SK-N-SH (cell line): Measurements from ENCODE around the gene FGB.

Experiments
- CTCF ChIP-seq: fragments of 200-600 bp; sonication (generic); IDR thresholded peaks from 2 replicates; pipeline ENCODE4 v1.6.1; 2017; ENCODE audit warnings: antibody characterized with exemption, mild to moderate bottlenecking, moderate library complexity
- GABPA ChIP-seq: IDR thresholded peaks from 2 replicates; pipeline ENCODE4 v1.4.0; 2012; ENCODE audit warnings: low read depth, mild to moderate bottlenecking
- GATA2 ChIP-seq: sonication (generic); formaldehyde crosslinking; IDR thresholded peaks from 2 replicates; pipeline ENCODE4 v1.5.0; 2020; ENCODE audit warnings: mild to moderate bottlenecking, missing genetic modification reagents
- JUND ChIP-seq: IDR thresholded peaks from 2 replicates; pipeline ENCODE4 v1.4.0; 2012
- MXI1 ChIP-seq: IDR thresholded peaks from 2 replicates; pipeline ENCODE4 v1.6.1; 2012; ENCODE audit warnings: mild to moderate bottlenecking, low read depth, low read length, improper control_type of control experiment
- POLR2AphosphoS5 ChIP-seq: IDR thresholded peaks from 2 replicates; pipeline ENCODE4 v1.6.1; 2012; ENCODE audit warnings: low read depth, low read length
- RCOR1 ChIP-seq: fragments of 150-350 bp; IDR thresholded peaks from 2 replicates; pipeline ENCODE4 v1.6.1; 2017; ENCODE audit warnings: antibody characterized with exemption, low read length
- RXRA ChIP-seq: IDR thresholded peaks from 2 replicates; pipeline ENCODE4 v1.4.0; 2012; ENCODE audit warnings: low read depth, mild to moderate bottlenecking, borderline replicate concordance
- TAF1 ChIP-seq: IDR thresholded peaks from 2 replicates; pipeline ENCODE4 v1.6.1; 2012; ENCODE audit warnings: low read depth, mild to moderate bottlenecking, low read length, moderate library complexity, borderline replicate concordance
- TEAD4 ChIP-seq: IDR thresholded peaks from 2 replicates; pipeline ENCODE4 v1.4.0; 2012; ENCODE audit warnings: mild to moderate bottlenecking, borderline replicate concordance; ENCODE audit not compliant: insufficient read depth
- TF ChIP-seq, protein P1 (sequence below): IDR thresholded peaks from 2 replicates; pipeline ENCODE4; 2012
- TF ChIP-seq, protein P2 (sequence below): IDR thresholded peaks from 2 replicates; pipeline ENCODE4 v1.4.0; 2012; ENCODE audit warnings: low read depth, borderline replicate concordance

- no peak for TF ChIP-seq MXI1
- no peak for TF ChIP-seq POLR2AphosphoS5
- no peak for TF ChIP-seq CTCF
- no peak for TF ChIP-seq JUND
- TF ChIP-seq, protein P1, sequence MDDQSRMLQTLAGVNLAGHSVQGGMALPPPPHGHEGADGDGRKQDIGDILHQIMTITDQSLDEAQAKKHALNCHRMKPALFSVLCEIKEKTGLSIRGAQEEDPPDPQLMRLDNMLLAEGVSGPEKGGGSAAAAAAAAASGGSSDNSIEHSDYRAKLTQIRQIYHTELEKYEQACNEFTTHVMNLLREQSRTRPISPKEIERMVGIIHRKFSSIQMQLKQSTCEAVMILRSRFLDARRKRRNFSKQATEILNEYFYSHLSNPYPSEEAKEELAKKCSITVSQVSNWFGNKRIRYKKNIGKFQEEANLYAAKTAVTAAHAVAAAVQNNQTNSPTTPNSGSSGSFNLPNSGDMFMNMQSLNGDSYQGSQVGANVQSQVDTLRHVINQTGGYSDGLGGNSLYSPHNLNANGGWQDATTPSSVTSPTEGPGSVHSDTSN, result no peak
- TF ChIP-seq RCOR1, result no peak
- no peak for TF ChIP-seq TAF1
- TF ChIP-seq, protein P2, sequence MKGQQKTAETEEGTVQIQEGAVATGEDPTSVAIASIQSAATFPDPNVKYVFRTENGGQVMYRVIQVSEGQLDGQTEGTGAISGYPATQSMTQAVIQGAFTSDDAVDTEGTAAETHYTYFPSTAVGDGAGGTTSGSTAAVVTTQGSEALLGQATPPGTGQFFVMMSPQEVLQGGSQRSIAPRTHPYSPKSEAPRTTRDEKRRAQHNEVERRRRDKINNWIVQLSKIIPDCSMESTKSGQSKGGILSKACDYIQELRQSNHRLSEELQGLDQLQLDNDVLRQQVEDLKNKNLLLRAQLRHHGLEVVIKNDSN, result no peak
- no peak for TF ChIP-seq TEAD4
- no peak for TF ChIP-seq GABPA
- no peak for TF ChIP-seq GATA2 (CRISPR knock-in tag)
- TF ChIP-seq RXRA, result no peak
Observed at GRCh38 chr4:154562697-154563254, at the start of gene FGB.
